Spleen (tissue), 7 donors: ENCODE results near the gene CSH2.

ENCODE experiments used
- CTCF ChIP-seq, 11 experiments: fragments of 200-600 bp in 7 of 11; fragments of 450-650 bp in 4 of 11; sonication (generic) in 4 of 11; IDR thresholded peaks in 8 of 11; conservative IDR thresholded peaks in 3 of 11; 1 replicate in 7 of 11; 2 replicates in 4 of 11; pipeline versions ENCODE4 v1.4.0 to v1.8.0; 2016 to 2021; ENCODE audit warnings: antibody characterized with exemption in 11 of 11, inconsistent platforms in 4 of 11, mild to moderate bottlenecking in 1 of 11
- POLR2A ChIP-seq, 3 donors: fragments of 450-650 bp; IDR thresholded peaks; one replicate each; pipeline ENCODE4 v1.5.1; 2017; ENCODE audit warnings: antibody characterized with exemption in 3 of 3, mild to moderate bottlenecking in 1 of 3
- donor health status: DM: no; HTN: no; CAD: no; lungs with moderate emphysema.
- donor health status: DM: no; HTN: no; CAD: no.
- donor health status: DM: no; HTN: no; CAD: no.

DNA sequence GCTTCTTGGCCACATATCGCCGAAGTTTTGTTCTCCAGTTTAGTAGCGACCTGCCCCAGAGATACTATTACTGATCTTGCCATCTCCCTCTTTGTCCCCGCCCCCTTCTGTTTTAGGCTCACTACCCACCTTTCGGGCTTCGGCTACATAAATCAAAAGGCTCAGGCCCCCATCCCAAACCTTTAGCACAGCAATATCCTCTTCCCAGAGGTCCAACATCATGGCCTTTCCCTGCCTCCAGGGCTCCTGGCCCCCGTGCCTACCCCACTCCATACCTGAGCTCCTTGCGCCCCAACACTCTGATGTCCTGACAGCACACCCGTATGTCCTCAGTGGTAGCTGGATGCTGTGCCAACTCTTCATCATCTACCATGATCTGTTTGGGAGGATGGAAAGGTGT is 49.1 kb downstream of the CSH2 start:
- TF ChIP-seq CTCF (IDR thresholded peaks at IDR 0.05 in 8 of 11, conservative IDR thresholded peaks at IDR 0.05 in 3 of 11) (no peak), POLR2A (IDR thresholded peaks at IDR 0.05) (no peak)
